NCI-H524 treated with DMSO at 0.1 percent for 48 hours (cell line): ENCODE results near the gene UBAC1.

Experiments used
- DNase-seq: peaks from one replicate; lab custom pipeline; 2025; lab: John Stamatoyannopoulos, UW

UBAC1 gene

DNA sequence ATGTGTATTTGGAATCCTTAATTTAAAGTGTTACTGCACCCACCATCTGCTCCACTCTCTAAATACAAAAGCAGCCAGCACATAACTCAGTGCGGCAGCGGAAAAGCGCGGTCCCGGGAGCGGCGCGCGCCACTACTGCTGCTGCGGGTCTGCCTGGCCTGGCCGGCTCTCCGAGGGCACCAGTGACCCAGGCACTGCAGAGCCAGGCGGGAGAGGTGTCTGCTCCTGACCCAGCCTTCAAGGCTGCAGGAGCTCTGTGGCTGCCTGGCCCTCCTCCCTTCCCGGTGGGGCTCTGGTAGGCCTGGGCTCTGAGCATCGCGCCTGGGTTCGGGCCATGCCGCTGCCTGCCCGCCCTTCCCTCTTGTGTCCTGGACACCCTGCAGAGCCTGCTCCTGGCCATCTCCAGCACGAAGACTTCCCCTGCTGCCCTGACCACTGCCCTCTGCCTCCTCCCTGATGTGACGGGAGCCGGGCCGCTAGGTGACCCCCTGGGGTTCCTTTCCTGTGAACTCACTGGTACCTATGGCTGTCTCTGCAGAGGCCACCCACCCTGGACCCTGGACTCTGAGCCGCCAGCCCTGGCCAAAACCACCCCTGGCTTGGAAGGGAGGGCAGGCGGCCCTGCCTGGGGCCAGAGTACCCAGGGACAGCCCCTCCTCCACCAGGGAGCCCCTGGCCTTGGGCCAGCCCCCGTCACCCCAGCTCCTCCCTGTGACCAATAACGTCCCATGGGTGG, 32.8 kb upstream of the UBAC1 start:
- no peak for DNase-seq

DNA sequence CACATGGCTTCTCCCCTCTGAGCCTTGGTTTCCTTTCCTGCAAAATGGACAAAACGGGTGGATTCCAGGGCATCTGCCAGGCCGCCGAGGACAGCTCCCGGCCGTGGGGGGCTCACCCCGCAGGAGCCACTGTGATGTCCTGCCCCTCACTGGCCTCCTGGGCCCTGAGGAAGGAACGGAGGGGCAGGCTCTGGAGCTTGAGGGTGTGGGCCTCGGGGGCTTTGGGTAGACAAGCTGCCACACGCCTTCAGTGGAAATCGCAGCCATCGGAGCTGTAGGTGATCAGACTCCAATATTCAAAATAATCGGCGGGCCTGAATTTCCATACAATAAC, 32.2 kb upstream of the UBAC1 start:
- DNase-seq: no peak

DNA sequence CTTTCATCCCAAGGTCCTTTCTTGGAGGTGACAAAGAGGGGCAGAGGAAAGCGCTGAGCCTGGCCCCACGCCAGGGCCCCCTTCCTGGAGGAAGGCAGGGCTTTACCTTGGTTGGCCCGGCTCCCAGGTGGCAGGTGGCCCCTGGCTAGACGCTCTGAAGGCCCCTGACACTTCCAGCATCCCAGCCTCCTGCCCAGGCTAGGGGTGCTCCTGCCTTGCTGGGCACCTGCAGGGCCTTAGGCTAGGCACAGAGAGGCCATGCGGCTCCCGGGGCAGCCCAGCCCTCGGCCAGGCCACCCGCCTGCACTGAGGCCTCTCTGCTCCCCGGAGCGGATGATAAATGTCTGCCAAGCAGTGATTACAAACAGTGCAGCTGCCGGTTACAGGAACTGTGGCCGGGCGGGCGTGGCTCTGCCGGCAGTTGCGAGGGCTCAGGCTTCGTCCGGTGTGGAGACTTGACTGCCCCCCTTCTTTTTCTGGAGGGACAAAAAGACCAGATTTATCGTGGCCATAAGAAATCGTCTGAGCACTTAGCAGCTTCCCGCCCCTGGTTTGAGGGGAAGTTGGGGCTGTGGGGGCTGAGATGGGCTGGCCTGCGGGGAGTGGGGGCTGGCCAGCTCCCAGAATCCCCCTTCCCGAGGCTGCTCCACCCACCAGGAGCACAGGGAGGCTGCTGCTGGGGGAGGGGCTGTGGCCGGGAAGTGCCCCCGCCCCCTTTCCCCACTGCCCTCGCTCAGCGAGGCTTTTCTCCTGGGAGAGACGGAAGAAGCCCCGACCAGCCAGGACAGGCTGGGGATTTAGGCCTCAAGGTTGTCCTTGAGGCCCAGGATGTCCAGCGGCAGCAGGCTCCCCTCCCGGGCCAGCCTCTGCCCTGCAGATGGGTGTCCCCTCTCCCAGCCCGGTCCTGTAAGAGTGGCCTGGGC, 31.6 kb upstream of the UBAC1 start:
- DNase-seq: no peak

DNA sequence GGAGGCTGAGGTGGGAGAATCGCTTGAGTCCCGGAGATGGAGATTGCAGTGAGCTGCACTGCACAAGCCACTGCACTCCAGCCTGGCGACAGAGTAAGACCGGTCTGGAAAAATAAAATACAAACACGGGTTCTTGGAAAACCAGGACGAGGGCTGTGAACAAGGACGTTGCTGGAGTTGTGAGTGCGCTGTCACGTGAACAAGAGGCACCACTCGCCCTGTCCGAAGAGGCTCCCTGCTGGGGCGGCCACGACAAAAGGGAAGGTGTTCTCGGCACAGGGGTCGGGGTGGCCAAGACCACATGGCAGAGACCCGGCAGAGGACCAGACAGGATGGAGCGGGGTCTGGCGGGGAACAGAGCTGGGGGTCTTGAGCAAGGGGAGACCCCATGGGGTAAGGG, 30.6 kb upstream of the UBAC1 start:
- DNase-seq: no peak

DNA sequence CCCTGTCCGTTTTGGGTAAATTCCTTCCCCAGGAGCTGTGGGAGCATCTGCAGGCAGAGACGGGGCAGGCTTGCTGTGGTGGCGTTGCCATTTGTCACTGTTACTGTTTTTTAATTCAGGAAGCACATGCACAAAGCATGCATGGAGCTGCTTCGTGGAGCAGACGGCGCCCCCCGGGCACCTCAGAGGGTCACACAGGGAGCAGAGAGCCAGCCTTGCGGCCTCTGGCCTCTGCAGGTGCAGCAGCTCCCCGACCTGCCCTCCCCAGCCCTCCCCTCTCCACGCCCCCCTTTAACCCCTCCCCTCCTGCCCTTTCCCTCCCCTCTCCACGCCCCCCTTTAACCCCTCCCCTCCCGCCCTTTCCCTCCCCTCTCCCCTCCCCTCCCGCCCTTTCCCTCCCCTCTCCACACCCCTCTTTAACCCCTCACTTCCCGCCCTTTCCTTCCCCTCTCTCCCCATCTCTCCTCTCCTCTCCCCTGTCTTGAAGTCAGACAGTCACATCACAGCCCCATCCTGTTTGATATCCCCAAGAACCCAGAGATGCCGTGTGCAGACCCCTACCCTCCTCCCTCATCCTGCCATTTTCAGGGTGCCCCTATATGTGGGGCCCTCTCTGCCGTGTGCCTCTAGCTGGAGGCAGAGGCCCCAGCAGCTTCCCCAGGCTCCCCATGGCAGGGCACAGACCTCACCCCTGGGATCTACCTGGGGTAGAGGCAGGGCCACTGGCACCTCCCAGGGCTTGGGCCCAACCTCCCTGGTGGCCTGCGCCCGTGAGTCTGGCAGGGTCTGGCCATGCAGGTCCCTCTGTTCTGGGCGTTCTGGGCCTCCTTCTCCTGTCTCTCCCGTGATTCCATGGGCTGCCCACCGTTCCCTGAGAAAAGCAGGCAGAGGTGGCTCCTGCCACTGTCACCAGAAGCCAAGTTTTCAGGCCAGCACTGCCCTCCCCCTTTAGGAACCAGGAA, 29.6 kb upstream of the UBAC1 start:
- DNase-seq: no peak

DNA sequence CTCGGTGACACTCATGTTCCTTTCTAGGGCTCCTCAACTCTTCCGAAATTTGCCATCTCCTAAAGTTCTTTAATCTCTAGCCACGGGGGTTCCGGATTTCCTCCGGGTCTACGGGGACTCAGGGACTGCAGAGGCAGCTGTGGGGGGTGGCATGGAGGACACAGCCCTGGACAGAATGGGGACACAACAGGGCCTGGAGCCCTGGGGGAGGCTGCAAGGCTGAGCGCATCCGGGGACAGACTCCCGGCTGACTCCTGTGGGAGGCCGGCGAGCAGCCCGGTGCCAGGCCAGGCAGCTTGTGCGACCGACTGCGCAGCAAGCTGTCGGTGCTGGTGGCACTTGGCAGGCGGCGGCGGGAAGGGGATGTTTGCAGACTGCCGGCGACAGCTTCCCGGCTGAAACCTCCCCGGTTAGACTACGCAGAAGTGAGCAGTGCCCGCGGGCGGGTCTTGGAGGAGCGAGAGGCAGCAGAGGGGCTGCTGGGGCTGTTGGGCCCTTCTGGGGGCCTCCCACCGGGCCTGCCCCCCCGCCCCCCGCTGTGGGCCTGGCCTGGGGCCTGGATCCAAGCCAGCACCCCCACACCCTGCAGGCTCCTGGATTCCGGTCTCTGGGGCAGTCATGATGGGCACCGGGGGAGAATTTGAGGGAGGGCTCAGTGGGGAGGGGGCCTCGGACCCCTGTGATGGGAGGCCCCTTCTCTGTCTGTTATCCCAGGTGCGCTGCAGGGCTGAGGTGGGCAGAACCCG, 28.7 kb upstream of the UBAC1 start:
- DNase-seq: no peak

DNA sequence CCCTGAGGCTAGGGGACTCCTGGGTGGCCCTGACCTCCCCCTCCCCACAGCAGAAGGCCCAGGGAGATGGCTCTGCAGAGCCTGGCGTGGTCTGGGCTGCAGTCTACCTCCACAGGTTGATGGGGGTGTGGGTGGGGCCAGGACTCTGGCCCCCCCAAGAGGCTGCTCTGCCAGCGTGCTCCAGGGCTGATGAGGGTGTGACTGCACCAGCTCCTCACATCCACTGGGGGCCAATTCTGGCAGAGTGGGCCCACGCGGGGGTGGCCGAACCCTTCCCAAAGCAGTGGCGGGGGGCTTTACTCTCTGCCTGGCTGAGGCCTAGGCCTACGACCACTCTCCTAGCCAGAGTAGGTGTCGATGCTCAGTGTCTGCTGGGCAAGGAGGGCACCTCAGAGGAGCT, 28.0 kb upstream of the UBAC1 start:
- DNase-seq: no peak

DNA sequence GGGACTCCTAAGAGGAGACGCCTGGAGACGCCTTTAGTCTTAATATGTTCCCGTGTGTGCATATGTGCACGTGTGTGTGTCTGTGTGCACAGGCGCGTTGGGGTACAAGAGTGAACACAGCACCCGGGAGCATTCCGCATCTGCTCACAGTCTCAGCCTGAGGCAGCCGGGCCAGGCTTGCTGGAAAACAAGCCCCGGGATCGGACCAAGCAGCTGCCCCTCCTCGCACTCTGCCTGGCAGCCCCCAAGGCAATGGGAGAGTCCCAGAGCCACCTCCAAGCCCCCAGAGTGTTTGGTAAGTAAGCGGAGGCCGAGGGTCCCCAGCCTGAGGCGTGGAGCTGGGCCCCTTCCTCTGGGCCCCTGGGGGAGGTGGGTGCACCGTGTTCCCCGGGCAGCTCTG, 27.3 kb upstream of the UBAC1 start:
- no peak for DNase-seq

DNA sequence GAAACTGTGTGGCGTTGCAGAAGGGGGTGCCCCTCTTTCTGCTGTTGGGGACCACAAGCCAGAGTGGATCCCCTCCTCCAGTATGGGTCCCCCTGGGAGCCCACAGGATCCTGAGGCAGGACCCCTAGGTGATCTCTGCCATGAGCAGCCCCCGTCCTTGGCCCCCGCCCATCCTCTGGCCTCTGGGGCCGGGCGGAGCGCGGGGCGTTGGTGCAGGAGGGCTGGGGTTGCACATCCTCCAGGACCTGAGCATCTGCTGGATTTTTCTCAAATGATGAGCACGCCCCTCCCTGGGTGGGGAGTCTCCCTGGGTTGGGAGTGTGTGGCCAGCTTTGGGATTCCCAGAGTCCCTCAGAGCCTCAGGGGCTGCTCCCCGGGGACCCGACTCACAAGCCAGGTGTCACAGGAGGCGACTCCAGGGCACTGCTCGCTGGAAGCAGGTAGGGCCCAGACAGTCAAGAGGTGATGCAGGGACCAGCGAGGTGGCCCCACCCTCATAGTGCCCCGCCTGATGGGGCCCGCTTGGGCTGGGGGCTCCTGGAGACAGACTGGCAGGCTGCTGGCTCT, 26.7 kb upstream of the UBAC1 start:
- no peak for DNase-seq

DNA sequence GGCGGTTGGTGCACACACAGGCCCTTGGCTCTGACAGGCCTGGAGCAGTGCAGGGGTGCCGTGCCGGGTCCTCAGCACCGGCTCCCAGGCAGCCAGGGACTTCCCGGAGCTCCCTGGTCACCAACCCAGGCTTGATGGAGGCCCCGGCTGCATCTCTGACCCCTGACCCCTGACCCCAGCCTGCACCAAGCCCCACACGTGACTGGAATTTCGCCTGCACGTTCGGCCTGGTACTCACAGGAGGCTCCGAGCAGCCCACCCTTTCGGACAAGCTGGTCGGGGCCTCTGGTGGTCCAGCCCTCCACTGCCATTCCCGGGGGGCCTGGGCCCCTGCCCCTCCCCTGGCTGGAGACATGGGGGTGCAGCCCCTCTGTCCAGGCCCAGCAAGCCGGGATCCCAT, 25.4 kb upstream of the UBAC1 start:
- DNase-seq: no peak

DNA sequence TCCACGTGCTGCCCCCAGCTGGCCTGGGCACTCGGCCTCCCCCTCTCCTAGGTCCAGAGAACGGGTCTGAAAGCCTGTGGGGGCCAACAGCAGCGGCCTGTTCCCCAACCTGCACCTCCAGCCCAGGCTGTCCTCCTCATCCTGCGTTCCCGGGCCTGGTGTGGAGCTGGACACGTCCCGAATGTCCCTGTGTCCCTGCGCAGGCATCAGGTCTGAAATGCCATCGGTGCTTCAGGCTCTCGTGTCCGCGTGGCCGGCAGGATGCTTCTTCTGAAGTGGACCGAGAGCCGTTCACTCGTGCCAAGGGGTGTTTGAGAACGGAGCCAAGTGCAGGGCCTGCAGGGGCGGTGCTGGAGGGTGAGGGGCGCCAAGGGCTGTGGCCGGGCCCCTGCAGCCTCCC, 24.7 kb upstream of the UBAC1 start:
- no peak for DNase-seq

DNA sequence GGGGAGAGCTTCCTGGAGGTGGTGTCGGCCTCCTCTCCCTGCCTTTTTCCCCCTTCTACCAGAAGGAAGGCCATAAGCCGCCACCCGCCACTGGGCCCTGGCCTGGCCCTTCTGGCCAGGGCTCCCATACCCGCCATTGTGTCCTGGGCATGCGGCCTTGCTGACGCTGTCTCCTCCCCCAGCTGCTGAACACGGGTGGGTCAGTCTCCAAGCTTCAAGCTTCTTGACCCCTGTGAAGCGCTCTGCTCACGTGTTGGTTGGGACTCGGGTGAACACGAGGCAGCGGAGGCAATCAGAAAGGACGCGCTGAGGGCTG, 24.2 kb upstream of the UBAC1 start:
- DNase-seq: no peak

DNA sequence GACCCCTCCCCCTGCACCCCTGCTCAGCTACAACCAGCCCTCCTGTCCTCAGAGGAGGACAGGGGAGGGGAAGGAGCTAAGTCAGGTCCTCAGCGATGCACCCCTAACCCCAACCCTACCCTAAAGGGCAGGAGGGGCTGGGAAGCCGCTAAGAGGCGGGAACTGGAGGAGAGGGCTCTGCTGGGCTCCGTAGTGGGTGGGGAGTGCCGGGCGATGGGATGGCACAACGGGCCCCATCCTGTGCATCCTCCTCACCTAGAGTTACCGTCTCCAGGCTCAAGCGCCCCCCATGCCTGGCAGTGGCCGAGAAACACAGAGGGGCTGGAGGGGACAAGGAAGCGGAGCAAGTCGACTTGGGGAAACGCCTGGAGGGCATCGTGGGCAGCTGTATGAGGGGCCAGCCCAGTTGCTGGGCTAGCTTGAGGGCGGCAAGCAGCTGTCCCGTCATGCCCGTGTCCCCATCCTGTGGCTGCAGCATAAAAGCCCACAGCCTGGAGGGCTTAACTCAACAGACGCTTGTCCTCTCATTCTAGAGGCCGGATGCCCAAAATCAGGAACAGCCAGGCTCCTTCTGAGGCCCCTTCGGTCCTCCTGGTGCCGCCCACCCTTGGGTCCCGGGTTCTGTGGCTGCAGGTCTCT, 23.0 kb upstream of the UBAC1 start:
- DNase-seq: no peak

DNA sequence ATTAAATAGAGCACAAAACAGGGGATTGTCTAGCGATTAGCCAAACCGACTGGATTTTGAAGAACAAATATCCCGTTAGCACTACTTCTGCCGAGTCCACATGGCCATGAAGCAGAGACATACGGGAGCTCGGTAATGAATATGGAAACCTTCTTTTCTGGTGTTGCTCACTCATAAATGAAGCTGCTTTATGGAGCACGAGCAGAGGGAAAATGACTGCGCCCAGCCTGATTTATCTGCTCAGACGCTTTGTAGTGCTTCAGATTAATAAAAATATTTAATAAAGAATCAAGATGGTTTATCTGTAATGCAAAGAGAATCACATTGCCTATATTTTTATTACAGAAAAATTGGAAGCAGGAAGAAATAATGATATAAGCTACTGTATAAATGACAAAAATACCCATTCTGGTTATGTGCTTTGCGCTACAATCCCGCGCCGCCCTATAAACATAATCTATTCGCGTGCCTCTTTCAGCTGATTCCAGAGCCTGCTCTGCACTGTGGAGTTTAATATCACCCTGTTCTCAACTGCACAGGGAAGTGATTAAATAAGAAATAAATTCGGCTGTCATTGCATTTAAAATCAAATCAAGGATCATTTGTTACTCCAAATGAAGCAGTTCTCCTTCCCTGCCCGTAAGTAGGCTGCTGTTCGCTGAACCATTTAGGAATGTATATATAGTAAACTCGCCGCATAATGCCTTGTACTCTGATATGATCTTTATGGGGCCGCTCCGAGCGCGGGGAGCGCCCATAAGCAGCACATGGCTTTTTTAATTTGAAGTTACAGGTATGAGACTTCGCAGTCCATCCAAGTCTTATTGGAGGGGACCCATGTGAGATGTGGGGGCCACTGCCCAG, 22.3 kb upstream of the UBAC1 start:
- no peak for DNase-seq

DNA sequence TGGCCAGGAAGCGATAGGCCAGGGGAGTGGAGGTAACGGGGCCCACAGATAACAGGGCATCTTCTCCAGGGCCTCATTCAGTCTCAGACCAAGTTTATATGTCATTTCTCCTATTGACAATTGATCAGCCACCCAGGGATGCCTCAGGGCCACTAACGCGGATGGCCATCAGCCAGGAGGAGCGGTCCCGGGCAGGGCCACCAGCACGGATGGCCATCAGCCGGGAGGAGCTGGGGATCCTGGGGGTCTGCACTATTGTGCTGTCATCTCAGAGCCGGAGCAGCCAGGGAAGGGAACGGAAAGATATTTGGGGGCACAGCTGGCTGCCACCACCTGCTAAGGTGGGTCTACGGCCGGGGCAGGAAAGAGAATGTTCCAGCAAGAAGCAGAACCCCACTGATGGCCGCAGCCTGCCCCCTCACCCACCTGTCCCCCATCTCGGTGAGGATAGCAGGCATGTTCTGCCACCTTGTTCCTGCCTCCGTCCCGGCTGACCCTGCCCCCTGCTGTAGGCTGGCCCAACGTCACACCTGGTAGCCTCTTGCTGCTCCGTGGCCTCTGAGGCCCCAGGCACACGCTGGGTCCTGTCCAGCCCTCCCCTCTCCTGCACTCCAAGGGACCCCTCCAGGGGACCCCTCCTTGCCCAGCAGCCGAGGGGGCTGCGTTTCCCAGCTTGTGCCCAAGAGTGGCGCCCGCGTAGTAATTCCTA, 21.5 kb upstream of the UBAC1 start:
- no peak for DNase-seq

DNA sequence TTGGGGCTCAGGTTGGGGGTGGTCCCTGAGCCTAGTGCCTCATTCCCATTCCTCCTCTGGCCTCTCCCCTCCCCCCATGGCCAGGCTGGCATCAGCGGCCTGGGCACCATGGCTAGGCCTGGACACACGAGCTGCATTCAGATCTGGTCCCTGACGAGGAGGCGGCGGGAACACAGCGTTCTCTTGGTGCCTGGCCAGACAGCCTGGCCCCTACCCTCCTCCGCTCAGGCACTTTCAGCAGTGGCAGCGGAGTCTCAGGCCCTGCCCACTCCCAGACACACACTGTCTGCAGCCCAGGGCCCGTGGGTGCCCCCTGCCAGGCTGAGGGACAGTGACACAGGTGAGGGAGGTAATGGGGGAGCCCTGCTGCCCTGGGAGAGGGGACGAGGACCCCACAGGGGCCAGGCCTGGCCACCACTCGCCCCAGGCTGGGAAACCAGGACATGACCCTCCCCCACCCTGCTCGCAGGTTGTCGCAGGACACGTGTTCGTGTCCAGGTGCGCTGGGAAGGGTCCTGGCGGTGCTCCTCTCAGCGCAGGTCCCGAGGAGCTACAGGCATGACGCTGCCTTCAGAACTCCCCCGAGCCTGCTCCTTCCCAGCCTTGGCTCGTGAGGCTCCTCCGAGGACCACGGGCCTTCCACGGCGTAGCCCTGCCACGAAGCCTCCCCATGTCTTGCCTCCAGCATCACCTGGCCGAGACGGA, 19.9 kb upstream of the UBAC1 start:
- DNase-seq: no peak

DNA sequence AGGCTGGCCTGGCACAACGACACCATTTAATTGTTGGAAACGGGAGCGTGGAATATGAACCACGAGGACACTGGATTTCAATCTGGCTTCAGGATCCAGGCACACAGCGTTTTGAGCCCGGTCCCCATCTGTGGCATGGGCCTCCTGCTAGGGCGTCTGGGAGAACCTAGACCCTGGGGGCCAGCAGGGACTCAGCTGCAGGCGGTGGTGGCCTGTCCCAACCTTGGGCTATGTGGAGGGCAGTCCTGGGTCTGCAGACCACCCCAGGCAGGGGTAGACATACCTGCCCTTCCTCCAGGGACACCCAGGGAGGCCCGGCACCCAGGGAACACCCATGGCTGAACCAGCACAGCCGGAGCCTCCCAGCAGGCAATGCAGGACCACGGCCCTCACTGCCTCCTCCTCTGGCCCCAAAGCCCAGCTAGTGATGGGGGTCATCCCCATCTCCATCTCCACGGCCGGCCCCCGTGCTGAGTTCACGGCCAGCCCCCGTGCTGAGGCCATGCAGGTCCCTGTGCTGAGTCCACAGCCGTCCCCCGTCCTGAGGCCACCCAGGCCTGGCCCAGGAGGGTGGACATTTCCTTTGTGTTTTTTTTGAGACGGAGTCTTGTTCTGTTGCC, 18.5 kb upstream of the UBAC1 start:
- no peak for DNase-seq
